NCI-H2227 (cell line): ENCODE results near the gene SLC5A4.

Source experiments
- DNase-seq: peaks from one replicate; lab custom pipeline; 2025; ENCODE audit not compliant: unreplicated experiment; lab: John Stamatoyannopoulos, UW

The SLC5A4 gene

GRCh38 chr22:32233091-32233490, 22.1 kb downstream of the SLC5A4 start:
- no peak for DNase-seq

GRCh38 chr22:32232191-32232830, 22.8 kb downstream of the SLC5A4 start:
- DNase-seq = no peak

- DNase-seq = no peak
Observed at GRCh38 chr22:32226326-32227104, 28.6 kb downstream of the SLC5A4 start.

- DNase-seq = no peak
Observed at GRCh38 chr22:32222991-32223390, 32.2 kb downstream of the SLC5A4 start.

- DNase-seq = no peak
Observed at GRCh38 chr22:32219026-32219425, 36.1 kb downstream of the SLC5A4 start.

GRCh38 chr22:32218470-32218869, 36.7 kb downstream of the SLC5A4 start:
- DNase-seq = no peak

- DNase-seq = no peak
Observed at GRCh38 chr22:32217465-32217864, 37.7 kb downstream of the SLC5A4 start.

GRCh38 chr22:32216911-32217310, 38.2 kb downstream of the SLC5A4 start:
- no peak for DNase-seq

GRCh38 chr22:32211011-32211410, 44.1 kb downstream of the SLC5A4 start:
- no peak for DNase-seq

GRCh38 chr22:32208681-32209080, 46.5 kb downstream of the SLC5A4 start:
- DNase-seq = no peak

GRCh38 chr22:32207971-32208480, 47.1 kb downstream of the SLC5A4 start:
- no peak for DNase-seq

GRCh38 chr22:32206774-32207758, 48.1 kb downstream of the SLC5A4 start:
- peak; percentile 25 for DNase-seq

- DNase-seq = peak; percentile 8
Observed at GRCh38 chr22:32205974-32206773, 49.0 kb downstream of the SLC5A4 start.

GRCh38 chr22:32204856-32205722, 50.1 kb downstream of the SLC5A4 start, which contains the start of gene RFPL2:
Gene RFPL2 (minus strand): TSS chr22:32205073. CDS start chr22:32202451, 2,622 bp downstream.
- DNase-seq = peak; percentile 88

- DNase-seq = no peak
Observed at GRCh38 chr22:32204040-32204855, 50.9 kb downstream of the SLC5A4 start.

- no peak for DNase-seq
Observed at GRCh38 chr22:32203181-32204039, 51.7 kb downstream of the SLC5A4 start.

- peak; percentile 56 for DNase-seq
Observed at GRCh38 chr22:32202539-32203180, 52.5 kb downstream of the SLC5A4 start.
